Measurements from ENCODE around the gene FGG. TPM values are rescaled to one million over a fixed set of nuclear protein-coding genes. Genes with fewer than 3 reads are reported as not detected.

FGG gene
- total and polyA plus RNA-seq, 2 of the 13 experiments (the other 11 are each of a cell fraction or from before 2014, with no cell fraction given): 1,037 to 2,423 TPM

DNA sequence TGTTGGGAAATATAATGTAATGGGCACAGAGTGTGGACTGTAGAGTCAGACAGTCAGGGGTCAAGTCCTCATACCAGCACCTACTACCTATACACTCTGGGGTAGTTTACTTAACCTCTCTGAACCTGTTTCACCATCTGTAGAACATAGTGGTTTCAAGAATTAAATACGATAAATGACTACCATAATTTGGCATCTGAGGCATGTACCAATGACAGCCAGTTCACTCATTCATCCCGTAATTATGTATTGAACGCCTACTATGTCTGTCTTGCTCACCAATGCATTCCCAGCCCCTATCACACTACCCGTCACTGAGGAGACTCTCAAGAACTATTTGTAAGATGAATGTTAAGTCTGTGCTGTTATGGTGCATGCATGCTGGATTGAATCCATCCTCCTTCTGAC, 51.6 kb downstream of the FGG start (continued):
- TF ChIP-seq, protein P1, sequence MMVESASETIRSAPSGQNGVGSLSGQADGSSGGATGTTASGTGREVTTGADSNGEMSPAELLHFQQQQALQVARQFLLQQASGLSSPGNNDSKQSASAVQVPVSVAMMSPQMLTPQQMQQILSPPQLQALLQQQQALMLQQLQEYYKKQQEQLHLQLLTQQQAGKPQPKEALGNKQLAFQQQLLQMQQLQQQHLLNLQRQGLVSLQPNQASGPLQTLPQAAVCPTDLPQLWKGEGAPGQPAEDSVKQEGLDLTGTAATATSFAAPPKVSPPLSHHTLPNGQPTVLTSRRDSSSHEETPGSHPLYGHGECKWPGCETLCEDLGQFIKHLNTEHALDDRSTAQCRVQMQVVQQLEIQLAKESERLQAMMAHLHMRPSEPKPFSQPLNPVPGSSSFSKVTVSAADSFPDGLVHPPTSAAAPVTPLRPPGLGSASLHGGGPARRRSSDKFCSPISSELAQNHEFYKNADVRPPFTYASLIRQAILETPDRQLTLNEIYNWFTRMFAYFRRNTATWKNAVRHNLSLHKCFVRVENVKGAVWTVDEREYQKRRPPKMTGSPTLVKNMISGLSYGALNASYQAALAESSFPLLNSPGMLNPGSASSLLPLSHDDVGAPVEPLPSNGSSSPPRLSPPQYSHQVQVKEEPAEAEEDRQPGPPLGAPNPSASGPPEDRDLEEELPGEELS (CRISPR knock-in tag; IDR thresholded peaks at IDR 0.05): peak; percentile 36; the same call in 1 of the 2 replicates
- TF ChIP-seq ZBTB38 (CRISPR knock-in tag; IDR thresholded peaks at IDR 0.05): no peak
- TF ChIP-seq FOXO1 (CRISPR knock-in tag; IDR thresholded peaks at IDR 0.05): peak; percentile 61; the same call in 1 of the 2 replicates
- TF ChIP-seq SIN3A (IDR thresholded peaks at IDR 0.05; ENCODE audit: borderline replicate concordance, low read depth, low read length): no peak
- TF ChIP-seq, protein P2, sequence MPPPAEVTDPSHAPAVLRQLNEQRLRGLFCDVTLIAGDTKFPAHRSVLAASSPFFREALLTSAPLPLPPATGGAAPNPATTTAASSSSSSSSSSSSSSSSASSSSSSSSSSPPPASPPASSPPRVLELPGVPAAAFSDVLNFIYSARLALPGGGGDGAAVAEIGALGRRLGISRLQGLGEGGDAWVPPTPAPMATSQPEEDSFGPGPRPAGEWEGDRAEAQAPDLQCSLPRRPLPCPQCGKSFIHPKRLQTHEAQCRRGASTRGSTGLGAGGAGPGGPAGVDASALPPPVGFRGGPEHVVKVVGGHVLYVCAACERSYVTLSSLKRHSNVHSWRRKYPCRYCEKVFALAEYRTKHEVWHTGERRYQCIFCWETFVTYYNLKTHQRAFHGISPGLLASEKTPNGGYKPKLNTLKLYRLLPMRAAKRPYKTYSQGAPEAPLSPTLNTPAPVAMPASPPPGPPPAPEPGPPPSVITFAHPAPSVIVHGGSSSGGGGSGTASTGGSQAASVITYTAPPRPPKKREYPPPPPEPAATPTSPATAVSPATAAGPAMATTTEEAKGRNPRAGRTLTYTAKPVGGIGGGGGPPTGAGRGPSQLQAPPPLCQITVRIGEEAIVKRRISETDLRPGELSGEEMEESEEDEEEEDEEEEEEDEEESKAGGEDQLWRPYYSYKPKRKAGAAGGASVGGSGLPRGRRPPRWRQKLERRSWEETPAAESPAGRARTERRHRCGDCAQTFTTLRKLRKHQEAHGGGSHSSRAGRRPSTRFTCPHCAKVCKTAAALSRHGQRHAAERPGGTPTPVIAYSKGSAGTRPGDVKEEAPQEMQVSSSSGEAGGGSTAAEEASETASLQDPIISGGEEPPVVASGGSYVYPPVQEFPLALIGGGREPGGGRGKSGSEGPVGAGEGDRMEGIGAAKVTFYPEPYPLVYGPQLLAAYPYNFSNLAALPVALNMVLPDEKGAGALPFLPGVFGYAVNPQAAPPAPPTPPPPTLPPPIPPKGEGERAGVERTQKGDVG (CRISPR knock-in tag; IDR thresholded peaks at IDR 0.05; ENCODE audit: borderline replicate concordance): no peak
- TF ChIP-seq ZNF17 (CRISPR knock-in tag; IDR thresholded peaks at IDR 0.05): no peak
- TF ChIP-seq HOMEZ (CRISPR knock-in tag; IDR thresholded peaks at IDR 0.05; ENCODE audit: low read depth): no peak
- no peak for TF ChIP-seq YEATS2 (CRISPR knock-in tag; IDR thresholded peaks at IDR 0.05; ENCODE audit: borderline replicate concordance)
- no peak for TF ChIP-seq ZNF292 (CRISPR knock-in tag; IDR thresholded peaks at IDR 0.05; ENCODE audit: borderline replicate concordance, low read depth)
- peak; percentile 49; the same call in 1 of the 2 replicates for TF ChIP-seq CEBPB (IDR thresholded peaks at IDR 0.05; ENCODE audit: borderline replicate concordance, low read depth, low read length)
- TF ChIP-seq MXI1 (IDR thresholded peaks at IDR 0.05; ENCODE audit: borderline replicate concordance, low read depth, low read length): peak; percentile 32; the same call in 1 of the 3 replicates
- no peak for TF ChIP-seq FOXM1 (CRISPR knock-in tag; IDR thresholded peaks at IDR 0.05)
- TF ChIP-seq TAF1 (CRISPR knock-in tag; IDR thresholded peaks at IDR 0.05): no peak
- TF ChIP-seq ZMYM3 (CRISPR knock-in tag; IDR thresholded peaks at IDR 0.05): no peak
- TF ChIP-seq ZNF513 (CRISPR knock-in tag; conservative IDR thresholded peaks at IDR 0.05): no peak
- TF ChIP-seq ZNF737 (CRISPR knock-in tag; IDR thresholded peaks at IDR 0.05; ENCODE audit: borderline replicate concordance): no peak
- no peak for TF ChIP-seq ZNF335 (CRISPR knock-in tag; IDR thresholded peaks at IDR 0.05)
- peak; percentile 55 for TF ChIP-seq TCF7 (IDR thresholded peaks at IDR 0.05; ENCODE audit: low read depth)
- peak; percentile 49; the same call in 1 of the 2 replicates for TF ChIP-seq SALL1 (CRISPR knock-in tag; IDR thresholded peaks at IDR 0.05)
- peak; percentile 76 for TF ChIP-seq GATAD2A (CRISPR knock-in tag; IDR thresholded peaks at IDR 0.05)
- TF ChIP-seq ZKSCAN8 (CRISPR knock-in tag; IDR thresholded peaks at IDR 0.05; ENCODE audit: borderline replicate concordance): no peak
- TF ChIP-seq NR2F2 (IDR thresholded peaks at IDR 0.05; ENCODE audit: borderline replicate concordance, low read depth): peak; percentile 95
- no peak for TF ChIP-seq CHD4 (IDR thresholded peaks at IDR 0.05; ENCODE audit: borderline replicate concordance, low read length)
- TF ChIP-seq MED1 (CRISPR knock-in tag; IDR thresholded peaks at IDR 0.05): peak; percentile 58
- no peak for TF ChIP-seq ZNF788 (CRISPR knock-in tag; IDR thresholded peaks at IDR 0.05; ENCODE audit: borderline replicate concordance)

Data from HepG2 (cell line).